Breast epithelium (tissue), 3 donors: Measurements from ENCODE around the gene NEDD4L.

Experiments
- POLR2A ChIP-seq: fragments of 450-650 bp; IDR thresholded peaks from one replicate; pipeline ENCODE4 v1.6.1; 2016; ENCODE audit warnings: antibody characterized with exemption, mild to moderate bottlenecking, moderate library complexity
- TF ChIP-seq, protein P1 (sequence below), 3 donors: fragments of 450-650 bp; IDR thresholded peaks; one replicate each; pipeline ENCODE4 v1.5.1; 2016 to 2017; ENCODE audit warnings: antibody characterized with exemption in 3 of 3, mild to moderate bottlenecking in 3 of 3, moderate library complexity in 3 of 3

DNA sequence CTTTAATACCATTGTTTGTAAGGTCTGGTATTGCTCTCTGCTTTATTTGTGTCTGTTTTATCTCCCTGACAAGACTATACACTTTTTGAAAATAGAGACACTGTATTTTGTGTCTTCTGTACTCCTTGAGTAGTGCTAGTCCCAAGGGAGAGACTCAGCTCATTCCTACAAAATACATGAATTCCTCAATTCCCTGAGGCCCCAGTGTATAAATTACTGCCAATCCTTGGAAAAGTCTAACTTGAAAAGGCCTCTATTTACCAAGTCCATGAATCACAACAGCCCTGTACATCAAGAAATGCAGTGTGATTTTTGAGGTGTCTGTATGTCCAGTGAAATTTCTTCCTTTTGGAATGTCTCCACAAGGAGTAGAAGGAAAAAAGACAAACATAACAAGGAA lies 34.9 kb upstream of the NEDD4L start:
- TF ChIP-seq, protein P1, sequence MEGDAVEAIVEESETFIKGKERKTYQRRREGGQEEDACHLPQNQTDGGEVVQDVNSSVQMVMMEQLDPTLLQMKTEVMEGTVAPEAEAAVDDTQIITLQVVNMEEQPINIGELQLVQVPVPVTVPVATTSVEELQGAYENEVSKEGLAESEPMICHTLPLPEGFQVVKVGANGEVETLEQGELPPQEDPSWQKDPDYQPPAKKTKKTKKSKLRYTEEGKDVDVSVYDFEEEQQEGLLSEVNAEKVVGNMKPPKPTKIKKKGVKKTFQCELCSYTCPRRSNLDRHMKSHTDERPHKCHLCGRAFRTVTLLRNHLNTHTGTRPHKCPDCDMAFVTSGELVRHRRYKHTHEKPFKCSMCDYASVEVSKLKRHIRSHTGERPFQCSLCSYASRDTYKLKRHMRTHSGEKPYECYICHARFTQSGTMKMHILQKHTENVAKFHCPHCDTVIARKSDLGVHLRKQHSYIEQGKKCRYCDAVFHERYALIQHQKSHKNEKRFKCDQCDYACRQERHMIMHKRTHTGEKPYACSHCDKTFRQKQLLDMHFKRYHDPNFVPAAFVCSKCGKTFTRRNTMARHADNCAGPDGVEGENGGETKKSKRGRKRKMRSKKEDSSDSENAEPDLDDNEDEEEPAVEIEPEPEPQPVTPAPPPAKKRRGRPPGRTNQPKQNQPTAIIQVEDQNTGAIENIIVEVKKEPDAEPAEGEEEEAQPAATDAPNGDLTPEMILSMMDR (IDR thresholded peaks at IDR 0.05): no peak
- TF ChIP-seq POLR2A: no peak
